Measurements from ENCODE around the gene CCDC182.

CCDC182 gene

GRCh38 chr17:57745242-57745641, at the start of gene CCDC182:
Gene CCDC182 (minus strand): TSS chr17:57745299. CDS start chr17:57745272, 27 bp downstream.
- Histone ChIP-seq H3K4me1 (ENCODE audit: control insufficient read depth in 1 of 2, insufficient read depth in 1 of 2, low read depth in 1 of 2, low read length in 1 of 2) (peaks cover 26 to 41% of the 10 kb centered on the region in 2 experiments), H3K36me3 (no peaks in the 10 kb centered on the region), H3K27ac (no peak within 1 kb of the TSS), H3K4me3 (ENCODE audit: low read depth in 1 of 2, low read length in 1 of 2) (no peak within 1 kb of the TSS), H3K9me3 (no peaks in the 10 kb centered on the region), H3K27me3 (no peaks in the 10 kb centered on the region)
- TF ChIP-seq, protein P1, sequence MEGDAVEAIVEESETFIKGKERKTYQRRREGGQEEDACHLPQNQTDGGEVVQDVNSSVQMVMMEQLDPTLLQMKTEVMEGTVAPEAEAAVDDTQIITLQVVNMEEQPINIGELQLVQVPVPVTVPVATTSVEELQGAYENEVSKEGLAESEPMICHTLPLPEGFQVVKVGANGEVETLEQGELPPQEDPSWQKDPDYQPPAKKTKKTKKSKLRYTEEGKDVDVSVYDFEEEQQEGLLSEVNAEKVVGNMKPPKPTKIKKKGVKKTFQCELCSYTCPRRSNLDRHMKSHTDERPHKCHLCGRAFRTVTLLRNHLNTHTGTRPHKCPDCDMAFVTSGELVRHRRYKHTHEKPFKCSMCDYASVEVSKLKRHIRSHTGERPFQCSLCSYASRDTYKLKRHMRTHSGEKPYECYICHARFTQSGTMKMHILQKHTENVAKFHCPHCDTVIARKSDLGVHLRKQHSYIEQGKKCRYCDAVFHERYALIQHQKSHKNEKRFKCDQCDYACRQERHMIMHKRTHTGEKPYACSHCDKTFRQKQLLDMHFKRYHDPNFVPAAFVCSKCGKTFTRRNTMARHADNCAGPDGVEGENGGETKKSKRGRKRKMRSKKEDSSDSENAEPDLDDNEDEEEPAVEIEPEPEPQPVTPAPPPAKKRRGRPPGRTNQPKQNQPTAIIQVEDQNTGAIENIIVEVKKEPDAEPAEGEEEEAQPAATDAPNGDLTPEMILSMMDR (IDR thresholded peaks at IDR 0.05), result no peak

DNA sequence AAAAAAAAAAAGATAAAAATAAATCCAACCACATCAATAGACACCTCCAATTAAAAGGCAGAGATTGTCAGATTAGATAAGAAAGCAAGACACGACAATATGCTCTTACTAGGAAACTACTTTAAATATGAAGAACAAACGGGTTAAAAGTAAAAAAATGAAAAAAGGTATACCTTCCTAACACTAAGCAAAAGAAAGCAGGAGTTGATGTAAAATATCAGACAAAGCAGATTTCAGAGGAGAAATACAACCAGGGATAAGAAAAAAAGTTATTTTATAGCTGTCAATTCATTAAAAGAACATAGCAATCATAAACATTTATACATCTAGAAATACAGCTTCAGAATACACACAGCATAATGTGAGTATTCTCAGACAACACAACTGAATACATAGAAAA, 49.7 kb upstream of the CCDC182 start:
- Histone ChIP-seq H3K27me3 (peaks cover 3% of the 10 kb centered on the region), H3K9me3 (no peaks in the 10 kb centered on the region), H3K27ac (no peak overlapping the region), H3K36me3 (no peaks in the 10 kb centered on the region), H3K4me3 (ENCODE audit: low read depth in 1 of 2, low read length in 1 of 2) (no peak overlapping the region), H3K4me1 (ENCODE audit: control insufficient read depth in 1 of 2, insufficient read depth in 1 of 2, low read depth in 1 of 2, low read length in 1 of 2) (no peaks in the 10 kb centered on the region)
- TF ChIP-seq, protein P1 (IDR thresholded peaks at IDR 0.05), result no peak

DNA sequence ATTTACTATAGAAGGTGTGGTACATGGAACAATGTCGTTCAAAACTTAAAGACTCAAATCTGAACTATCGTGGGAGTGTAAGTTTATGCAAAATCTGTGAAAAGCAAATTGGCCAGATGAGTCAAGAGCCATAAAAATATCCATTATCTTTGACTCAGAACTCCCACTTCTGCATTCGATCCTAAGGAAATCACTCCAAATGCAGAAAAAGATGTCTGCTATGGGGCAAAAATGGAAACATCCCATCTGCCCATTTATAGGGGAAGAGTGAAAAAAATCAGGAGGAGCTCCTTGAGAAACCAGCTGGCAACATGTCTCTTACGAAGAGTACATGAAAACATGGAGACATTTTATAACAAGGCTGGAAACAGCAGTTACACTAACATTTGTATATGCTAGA, 43.6 kb upstream of the CCDC182 start:
- no peak overlapping the region for H3K4me3 ChIP-seq (ENCODE audit: low read depth in 1 of 2, low read length in 1 of 2)
- H3K27ac ChIP-seq, result no peak overlapping the region
- TF ChIP-seq, protein P1 (IDR thresholded peaks at IDR 0.05), result no peak
- no peaks in the 10 kb centered on the region for H3K9me3 ChIP-seq
- peaks cover 38% of the 10 kb centered on the region for H3K27me3 ChIP-seq
- H3K36me3 ChIP-seq, result no peaks in the 10 kb centered on the region
- no peaks in the 10 kb centered on the region for H3K4me1 ChIP-seq (ENCODE audit: control insufficient read depth in 1 of 2, insufficient read depth in 1 of 2, low read depth in 1 of 2, low read length in 1 of 2)

- TF ChIP-seq, protein P1 (IDR thresholded peaks at IDR 0.05), result no peak
- Histone ChIP-seq H3K9me3 (no peaks in the 10 kb centered on the region), H3K36me3 (no peaks in the 10 kb centered on the region), H3K27me3 (peaks cover 57% of the 10 kb centered on the region), H3K4me1 (ENCODE audit: control insufficient read depth in 1 of 2, insufficient read depth in 1 of 2, low read depth in 1 of 2, low read length in 1 of 2) (peaks cover 0 to 7% of the 10 kb centered on the region in 2 experiments), H3K27ac (no peak overlapping the region), H3K4me3 (ENCODE audit: low read depth in 1 of 2, low read length in 1 of 2) (no peak overlapping the region)
Measured at GRCh38 chr17:57785022-57785421, 39.9 kb upstream of the CCDC182 start.

DNA sequence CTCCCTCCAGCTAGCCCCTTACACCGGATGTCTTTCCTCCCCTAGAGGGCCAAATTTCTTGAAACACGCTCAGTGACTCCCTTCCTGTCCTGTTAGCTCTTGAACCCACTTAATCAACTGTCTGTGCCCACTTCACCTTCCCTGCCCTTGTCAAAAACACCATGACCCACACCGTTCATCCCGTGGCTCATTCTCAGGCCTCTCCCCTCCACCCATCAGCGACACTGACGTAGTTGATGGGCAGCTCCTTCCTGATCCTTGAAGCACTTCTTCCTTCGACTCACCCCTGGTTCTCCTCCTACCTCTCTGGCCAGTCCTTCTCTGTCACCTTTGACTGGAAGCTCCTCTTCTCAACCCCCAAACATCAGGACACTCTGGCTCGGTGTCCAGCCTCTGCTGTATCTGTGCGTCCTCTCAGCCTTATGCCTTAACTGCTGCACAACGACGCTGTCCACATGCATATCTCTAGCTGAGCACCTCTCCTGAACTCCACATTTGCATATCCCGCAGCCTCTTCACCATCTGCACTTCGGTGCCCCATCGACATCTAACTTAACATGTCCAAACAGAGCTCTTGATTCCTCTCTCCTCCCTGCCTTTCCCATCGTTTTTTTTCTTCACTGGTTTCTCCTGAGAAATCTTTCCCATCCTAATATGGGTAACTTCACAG, 39.3 kb upstream of the CCDC182 start:
- Histone ChIP-seq H3K36me3 (no peaks in the 10 kb centered on the region), H3K27me3 (peaks cover 50% of the 10 kb centered on the region), H3K27ac (no peak overlapping the region), H3K4me3 (ENCODE audit: low read depth in 1 of 2, low read length in 1 of 2) (no peak overlapping the region), H3K4me1 (ENCODE audit: control insufficient read depth in 1 of 2, insufficient read depth in 1 of 2, low read depth in 1 of 2, low read length in 1 of 2) (peaks cover 0 to 7% of the 10 kb centered on the region in 2 experiments), H3K9me3 (no peaks in the 10 kb centered on the region)
- TF ChIP-seq, protein P1 (IDR thresholded peaks at IDR 0.05), result no peak
